CD4-positive, alpha-beta T cell treated with Interleukin-4 for 1 hour (primary cell): ENCODE results near the gene RLIM.

Experiments
- DNase-seq, 2 donors: peaks; one replicate each; pipeline ENCODE4 v3.0.0-alpha.2; 2020 to 2022

RLIM gene

DNA sequence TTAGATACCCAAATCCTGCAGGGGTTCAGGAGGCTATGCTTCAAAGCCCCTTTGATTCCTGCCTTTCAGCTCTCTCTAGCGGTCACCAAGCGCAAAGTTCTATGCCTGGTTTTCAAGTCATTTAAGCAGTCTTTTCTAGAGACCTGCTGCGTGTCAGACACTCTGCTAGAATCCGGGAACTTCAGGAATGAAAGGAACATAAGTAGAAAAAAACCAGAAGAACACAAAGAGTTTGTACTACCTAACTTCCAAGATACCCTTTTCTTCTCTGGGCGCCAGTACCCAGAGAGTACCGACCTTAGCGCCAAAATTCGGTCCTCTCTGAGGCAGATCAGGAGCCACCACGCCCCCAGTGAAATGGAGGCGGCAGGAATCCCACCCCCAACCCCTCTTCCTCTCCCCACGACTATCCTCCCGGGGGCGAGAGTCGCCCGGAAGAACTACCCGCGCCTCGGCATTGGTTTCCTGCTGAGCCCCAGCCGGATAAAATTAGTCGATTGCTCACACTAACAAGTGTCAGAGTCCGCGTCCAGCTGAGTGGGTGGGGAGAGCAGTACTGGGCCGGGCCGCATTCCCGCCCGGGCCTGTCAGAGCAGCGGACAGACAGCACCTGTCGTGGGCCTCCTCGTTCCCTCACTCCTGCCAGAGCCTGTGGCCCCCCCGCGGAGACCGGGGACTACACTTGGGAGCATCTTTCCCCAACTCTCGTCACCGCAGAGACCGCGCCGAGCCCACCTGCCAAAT lies 78.8 kb downstream of the RLIM start:
- DNase-seq: peak in 1 of 2 donors; percentile 31
